GM20431 (cell line): ENCODE data around the gene SHISAL2A.

Experiments
- in situ Hi-C: fragments of 300-500 bp; cut with MseI, MboI; formaldehyde crosslinking; loops from one replicate; pipeline ENCODE4 v1.15.0; 2020; ENCODE audit warnings: low sequenced_read_pairs; ENCODE audit not compliant: unreplicated experiment

SHISAL2A gene

DNA sequence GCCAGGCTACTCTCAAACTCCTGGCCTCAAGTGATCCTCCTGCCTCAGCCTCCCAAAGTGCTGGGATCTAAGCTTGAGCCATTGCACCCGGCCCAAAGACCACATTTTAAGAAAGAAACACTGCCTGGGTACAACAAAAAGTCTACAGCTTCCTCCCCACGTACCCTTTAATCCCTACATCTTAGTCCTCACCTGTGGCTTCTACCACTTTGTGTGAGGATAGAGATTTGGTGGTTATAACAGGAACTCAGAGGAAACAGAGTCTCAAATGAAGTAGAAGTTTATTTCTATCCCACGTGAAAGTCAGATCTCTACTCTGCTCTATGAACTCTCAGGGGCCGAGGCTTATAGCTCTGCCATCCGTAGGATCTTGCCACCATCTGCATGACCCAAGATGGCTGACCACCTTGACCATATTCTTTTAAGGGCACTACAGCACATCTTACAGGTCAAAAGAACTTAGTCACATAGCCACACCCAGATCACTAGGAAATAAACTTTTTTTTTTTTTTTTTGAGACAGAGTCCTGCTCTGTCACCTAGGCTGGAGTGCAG is 17.4 kb upstream of the SHISAL2A start:
- in situ Hi-C loops, result no loop called here

DNA sequence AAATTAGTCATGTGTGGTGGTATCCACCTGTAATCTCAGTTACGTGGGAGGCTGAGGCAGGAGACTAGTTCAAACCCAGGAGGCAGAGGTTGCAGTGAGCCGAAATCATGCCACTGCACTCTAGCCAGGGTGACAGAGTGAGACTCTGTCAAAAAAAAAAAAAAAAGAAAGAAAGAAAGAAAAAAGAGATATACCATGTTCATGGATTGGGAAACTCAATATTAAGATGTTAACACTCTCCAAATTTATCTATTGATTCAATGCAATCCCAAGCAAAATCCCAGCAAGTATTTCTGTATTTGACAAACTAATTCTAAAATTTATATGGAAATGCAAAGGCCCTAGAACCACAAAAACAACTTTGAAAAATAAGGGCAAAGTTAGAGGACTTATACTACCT is 11.0 kb upstream of the SHISAL2A start:
- in situ Hi-C loops, result no loop called here

DNA sequence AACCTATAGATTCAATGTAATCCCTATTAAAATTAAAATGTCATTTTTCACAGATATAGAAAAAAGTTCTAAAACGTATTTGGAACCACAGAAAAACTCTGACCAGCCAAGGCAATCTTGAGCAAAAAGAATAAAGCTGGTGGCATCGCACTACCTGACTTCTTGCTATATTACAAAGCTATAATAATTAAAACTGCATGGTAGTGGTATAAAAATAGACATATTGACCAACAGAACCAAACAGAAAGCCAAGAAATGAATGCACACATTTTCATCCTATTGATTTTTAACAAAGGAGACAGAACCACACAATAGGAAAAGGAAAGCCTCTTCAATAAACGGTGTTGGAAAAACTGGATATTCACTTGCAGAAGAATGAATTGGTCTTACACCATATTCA is 9.2 kb upstream of the SHISAL2A start:
- in situ Hi-C loops, result no loop called here

DNA sequence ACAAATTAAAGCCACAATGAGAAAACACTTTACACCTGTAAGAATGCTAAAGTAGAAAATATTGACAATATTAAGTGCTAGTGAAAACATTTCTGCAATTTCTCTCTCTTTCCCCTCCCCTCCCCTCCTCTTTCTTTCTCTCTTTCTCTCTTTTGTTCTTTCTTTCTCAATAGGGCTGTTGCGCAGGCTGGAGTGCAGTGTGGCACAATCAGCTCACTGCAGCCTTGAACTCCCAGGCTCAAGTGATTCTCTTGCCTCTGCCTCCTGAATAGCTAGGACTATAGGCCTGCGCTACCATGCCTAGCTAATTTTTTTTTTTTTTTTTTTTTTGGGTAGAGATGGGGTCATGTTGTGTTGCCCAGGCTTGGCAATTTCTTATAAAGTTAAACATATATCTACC is 5.9 kb upstream of the SHISAL2A start:
- in situ Hi-C loops, result no loop called here

DNA sequence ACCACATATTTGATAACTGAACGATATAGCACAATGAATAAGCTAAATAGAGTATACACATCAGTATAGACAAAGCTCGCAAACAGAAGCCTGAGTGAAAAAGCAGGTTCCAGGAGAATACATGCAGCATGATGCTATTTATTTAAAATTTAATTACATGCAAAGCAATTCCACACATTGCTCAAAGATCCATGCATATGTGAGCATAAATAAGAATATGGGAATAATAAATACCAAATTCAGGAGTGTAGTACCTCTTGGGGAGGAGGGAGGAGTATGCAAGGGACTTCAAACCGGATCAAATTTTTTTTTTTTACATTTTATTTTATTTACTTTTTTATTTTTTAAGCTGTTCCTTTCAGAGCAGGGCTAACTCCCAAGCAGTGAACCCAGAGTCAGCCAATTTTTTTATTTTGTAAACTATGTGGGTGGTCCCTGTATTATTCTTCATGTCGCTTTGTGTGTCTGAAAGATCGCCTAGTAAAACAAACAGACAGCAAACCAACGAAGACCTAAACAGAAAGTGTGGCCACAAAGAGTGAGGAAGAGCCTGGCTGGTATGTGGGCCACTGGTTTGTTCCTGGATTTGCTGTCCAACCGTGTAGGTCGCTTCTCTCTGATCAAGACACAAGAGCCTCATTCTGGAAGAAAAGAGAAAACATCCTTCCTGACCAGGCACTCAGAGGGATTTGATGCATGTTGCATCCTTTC is 4.2 kb upstream of the SHISAL2A start:
- in situ Hi-C loops, result no loop called here

DNA sequence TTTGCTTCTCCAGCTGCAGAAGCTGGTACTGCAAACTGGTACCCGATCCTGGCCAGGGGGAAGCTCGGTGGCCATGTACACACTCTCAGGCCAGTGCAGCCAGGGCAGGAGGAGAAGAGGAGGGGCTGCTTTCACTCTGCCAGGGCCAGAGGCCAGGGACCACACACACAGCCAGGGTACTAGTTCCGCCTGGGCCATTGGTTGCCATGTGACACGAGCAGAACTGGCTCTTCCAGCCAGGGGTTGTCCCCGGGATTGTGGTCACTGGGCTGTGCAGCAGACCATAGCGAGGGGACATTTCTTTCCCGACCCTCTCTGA is 3.7 kb upstream of the SHISAL2A start:
- in situ Hi-C loops, result no loop called here

DNA sequence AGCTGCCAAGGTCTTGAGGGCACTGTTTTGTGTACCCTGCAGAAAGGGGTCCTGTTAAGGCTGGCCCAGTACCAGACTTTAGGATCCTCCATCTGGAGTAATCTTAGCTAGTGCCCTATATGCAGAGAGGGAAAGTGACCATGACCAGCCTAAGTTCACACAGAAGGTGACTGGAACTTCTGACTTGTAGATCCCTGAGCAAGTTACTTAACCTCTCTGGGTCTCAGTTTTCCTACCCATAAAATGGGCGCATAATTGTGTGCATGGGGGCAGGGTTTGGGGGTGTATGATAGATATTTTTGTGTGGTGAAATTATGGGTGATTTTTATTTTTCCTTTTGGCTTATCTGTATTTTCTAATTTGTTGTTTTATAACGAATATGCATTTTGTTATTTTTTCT is 3.3 kb upstream of the SHISAL2A start:
- in situ Hi-C loops, result no loop called here

DNA sequence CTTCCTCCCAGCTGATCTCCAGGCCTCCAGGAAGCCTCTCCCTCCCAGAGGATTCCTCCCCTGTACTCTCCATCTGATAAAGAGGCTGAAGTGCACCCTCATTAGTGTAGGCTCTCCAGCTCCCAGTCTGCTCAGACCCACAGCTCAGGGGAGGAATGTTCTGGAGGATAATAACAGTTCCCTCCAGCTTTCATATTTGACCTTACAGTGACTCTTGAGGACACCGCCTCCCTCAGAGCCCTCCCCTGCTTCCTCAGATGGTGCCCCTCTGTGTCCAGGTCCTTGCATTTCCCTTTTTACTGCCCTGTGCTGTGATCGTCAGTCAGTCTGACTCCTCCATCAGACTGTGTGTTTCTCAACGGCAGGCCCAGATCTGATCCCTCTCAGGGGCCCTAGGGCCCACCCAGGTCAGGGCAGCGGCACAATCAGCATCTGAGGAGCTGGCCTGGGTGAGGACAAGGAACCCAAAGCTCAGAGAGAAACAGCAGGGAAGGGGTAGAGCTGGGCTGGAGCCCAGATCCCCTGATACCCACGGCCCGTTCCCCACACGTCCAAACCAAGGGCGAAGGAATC is 1.1 kb upstream of the SHISAL2A start:
- in situ Hi-C loops, result no loop called here

DNA sequence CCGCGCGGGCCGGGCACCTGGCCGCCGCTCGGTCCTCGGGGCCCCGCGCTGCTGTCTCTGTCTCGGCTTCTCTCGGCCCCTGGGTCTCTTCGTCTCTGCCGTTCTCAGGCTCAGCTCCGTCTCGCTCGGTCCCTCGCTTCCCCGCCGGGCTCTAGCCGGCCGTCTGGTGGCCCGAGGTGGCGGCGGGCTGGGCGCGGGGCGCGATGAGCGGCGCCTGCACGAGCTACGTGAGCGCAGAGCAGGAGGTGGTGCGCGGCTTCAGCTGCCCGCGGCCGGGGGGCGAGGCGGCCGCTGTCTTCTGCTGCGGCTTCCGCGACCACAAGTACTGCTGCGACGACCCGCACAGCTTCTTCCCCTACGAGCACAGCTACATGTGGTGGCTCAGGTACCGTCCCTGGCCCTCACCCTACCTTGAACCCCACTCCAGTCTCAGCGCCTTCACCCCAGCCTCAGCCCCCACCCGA is 355 bp downstream of the SHISAL2A start:
- in situ Hi-C loops, result no loop called here

DNA sequence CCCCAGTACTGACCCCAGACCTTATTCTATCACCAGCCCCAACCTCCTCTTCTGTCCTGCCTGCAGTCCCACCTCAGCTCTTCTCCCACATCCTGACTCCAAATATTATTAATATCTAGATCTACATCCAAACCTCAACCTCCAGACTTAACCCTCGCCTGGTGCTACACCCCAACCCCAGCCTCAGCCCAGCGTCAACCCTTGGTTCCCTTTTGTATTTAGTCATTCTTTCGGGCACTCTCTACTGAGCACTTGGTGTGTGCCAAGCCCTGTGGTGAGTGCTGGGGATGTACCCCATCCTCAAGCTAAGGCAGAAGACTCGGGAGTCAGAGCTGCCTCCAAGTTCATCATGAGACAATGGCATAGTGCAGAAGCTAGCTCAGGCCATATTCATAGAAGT is 1.1 kb downstream of the SHISAL2A start:
- in situ Hi-C loops, result no loop called here

DNA sequence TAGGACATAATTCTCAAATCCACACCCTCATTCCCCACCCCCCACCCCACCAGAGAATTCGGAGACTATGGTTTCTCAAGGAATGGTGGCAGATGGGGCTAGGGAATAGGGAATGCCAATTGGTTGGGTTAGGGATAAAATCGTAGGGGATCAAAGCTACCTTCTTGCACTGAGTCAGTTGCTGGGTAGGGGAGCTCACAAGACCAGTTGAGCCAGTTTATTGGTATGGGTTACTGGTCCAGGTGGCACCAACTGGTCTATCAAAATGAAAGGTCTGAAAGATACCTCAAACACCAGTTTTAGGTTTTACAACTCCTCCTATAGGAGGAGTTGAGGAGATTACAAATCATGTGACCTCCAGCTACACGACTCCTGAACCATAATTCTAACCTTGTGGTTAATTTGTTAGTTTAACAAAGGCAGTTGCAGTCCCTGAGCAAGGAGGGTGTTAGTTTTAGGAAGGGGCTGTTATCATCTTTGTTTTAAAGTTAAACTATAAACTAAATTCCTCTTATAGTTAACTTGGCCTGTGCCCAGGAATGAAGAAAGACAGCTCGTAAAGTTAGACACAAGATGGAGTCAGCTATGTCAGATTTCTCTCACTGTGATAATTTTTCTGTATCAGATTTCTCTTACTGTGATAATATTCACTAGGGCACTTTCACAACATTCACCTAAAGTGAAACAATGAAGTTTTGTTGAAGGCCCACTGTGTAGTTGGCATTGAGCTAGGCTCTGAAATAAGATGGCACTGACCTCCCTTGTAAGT is 2.5 kb downstream of the SHISAL2A start:
- in situ Hi-C loops, result no loop called here

DNA sequence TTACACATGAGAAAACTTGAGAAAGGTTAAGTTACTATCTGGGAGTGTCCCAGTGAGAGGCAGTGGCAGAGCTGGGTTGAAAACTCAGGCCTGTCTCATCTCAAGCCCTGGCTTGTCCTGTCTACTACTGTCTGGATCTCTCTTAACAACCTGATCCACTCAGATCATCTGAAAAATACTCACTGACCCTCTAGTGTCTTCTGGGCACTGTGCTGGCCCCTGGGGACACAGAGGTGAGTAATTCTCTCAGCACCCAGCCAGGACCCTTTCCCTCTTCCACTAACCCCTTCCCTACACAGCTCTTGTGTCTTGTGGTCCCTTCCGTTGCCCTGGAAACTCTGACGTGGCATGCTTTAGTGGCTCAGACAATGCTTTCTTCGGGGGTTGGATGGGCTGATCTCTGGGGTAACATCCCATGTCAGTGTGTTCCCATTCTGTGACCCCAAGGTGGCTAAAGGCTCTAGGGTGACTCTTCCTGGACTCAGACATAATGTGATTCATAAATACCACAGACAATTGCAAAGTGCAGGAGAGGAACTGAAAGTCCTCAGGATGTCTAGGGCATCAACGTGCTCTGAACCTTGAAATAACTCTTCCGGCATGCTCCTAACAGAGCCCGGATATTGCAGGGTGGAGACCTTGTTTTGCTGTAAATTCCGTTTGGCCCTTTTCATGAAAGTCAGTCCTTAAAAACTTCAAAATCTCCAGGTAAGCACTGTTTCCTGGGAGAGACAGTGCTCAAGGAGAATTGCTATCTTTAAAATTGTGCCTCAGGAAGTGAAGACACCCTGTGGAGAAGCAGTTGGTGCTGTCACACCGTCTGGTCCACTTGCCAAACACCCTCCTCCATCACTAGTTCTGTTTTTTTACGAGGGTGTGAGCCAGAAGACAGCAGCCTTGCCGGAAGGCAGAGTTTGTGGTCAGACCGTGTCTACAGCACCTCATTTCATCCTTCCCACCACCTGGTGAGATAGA is 4.0 kb downstream of the SHISAL2A start:
- in situ Hi-C loops, result no loop called here

DNA sequence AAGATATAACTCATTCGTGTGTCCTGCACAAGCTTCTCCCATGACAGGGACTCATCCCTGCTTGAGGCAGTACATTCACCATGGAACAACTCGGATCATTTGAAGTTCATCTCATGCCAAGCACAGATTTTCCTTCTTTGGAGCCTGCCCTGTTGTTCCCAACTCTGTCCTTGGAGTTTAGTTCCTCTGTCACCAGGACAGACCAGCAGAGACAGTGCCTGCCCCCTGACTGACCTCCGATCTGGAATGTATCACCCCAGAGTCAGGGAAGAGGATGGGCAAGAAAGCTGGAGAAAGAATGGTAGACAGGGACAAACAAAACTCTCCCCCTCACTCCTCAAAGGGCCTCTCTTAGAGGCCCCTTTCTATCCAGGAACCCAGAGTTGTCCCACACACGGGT is 5.0 kb downstream of the SHISAL2A start:
- in situ Hi-C loops, result no loop called here

DNA sequence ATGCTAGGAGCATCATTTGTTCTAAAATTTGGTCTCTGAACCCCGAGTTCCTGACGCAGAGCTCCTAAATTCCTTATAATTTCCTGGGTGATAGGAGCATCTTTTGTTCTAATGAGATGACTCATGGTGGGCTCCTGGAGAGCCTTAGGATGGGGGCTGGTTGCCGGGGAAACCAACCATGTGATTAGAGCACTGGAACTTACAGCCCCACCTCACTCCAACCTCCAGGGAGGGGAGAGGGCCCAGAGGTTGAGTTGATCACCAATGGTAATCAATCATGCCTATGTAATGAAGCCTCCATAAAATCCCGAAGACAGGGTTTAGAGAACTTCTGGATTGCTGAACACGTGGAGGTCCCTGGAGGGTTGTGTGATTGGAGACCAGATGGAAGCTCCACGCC is 7.7 kb downstream of the SHISAL2A start:
- in situ Hi-C loops, result no loop called here

DNA sequence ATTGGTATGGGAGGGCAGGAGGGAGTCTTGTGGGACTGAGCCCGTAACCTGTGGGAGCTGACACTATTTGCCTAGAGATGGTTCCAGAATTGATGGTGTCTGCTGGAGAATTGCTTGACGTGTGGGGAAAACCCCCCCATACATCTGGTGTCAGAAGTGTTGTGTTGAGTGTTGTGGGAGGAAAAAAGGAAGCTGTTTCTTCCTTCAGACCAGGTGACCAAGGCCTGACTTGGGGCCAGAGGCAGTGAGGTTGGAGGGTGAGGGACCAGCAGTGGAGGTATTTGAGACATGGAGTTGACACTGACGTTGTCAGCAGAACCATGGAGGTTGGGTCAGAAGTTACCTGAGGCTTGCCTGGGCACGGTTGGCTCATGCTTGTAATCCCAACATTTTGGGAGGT is 8.3 kb downstream of the SHISAL2A start:
- in situ Hi-C loops, result no loop called here

DNA sequence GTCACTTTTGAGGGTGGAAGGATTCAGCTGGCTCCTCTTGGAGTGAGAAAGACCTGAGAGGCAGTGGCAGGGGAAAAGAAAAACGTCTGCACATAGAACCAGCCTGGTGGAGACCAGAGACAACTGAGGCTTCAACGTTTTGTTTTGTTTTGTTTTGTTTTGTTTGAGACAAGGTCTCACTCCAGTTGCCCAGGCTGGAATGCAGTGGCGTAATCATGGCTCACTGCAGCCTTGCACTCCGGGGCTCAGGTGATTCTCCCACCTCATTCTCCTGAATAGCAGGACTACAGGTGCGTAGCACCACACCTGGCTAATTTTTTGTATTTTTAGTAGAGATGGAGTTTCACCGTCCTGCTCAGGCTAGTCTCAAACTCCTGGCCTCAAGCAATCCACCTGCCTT is 12.3 kb downstream of the SHISAL2A start:
- in situ Hi-C loops, result no loop called here

DNA sequence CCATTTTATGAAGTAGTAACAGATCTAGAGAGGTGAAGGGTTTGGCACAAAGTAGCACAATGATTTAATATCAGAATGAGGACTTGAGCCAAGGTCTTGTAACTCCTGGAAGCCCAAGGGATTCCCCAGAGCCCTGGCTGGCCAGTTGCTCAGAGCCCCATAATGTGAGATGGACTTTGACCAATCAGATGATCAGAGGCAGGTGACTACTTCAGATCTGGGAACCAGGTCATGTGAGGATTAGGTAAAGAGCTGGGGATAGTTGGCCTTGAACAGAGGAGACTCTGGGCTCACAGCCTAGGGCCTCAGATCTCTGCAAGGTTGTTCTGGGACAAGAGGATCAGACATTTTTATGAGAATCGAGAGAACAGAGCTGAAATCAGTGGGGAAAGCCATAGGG is 18.9 kb downstream of the SHISAL2A start:
- in situ Hi-C loops, result no loop called here

DNA sequence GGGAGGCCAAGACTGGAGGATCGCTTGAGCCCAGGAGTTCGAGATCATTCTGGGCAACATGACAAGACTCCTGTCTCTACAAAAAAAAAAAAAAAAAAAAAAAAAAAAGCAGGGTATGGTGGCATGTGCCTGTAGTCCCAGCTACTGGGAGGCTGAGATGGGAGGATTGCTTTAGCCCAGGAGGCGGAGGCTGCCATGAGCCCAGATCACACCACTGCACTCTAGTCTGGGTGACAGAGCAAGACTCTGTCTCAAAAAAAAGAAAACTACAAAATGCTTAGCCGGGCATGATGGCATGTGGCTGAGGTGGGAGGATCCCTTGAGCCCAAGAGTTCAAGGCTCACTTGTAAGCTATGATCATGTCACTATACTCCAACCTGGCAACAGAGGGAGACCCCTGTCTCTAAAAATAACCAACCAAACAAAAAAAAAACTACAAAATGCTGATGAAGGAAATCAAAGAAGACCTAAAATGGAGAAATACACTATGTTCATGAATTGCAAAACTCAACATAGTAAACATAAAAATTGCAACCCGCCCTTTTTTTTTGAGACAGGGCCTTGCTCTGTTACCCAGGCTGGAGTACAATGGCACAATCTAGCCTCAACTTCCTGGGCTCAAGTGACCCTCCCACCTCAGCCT is 20.4 kb downstream of the SHISAL2A start:
- in situ Hi-C loops, result no loop called here

DNA sequence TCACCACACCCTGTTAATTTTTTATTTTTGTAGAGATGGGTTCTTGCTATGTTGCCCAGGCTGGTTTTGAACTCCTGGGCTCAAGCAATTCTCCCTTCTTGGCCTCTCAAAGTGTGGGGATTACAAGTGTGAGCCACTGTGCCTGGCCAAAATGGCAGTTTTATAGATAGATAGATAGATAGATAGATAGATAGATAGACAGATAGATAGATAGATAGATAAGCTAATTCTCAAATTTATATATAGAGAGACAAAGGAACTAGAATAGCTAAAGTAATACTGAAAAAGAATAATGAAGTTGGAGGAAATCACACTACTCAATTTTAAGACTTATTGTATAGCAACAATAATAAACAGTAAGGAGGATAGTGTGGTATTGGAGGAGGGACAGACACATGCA is 21.1 kb downstream of the SHISAL2A start:
- in situ Hi-C loops, result no loop called here

DNA sequence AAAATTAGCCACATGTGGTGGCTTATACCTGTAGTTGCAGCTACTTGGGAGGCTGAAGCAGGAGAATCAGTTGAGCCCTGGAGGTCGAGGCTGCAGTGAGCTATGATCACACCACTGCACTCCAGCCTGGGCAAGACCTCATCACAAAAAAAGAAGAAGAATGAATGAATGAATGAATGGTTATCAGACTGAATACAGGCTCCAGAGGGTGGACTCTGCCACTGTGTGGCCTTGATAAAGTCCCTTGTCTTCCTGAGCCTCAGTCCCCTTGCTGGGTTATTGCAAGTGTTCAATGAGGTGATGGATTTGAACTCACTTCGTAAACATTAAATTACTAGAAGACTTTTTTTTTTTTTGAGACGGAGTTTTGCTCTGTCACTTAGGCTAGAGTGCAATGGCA is 24.7 kb downstream of the SHISAL2A start:
- in situ Hi-C loops, result no loop called here
